NCI-H2081 treated with DMSO at 0.1 percent for 48 hours (cell line): Measurements from ENCODE around the gene PFDN6.

Experiments used
- DNase-seq: peaks from one replicate; lab custom pipeline; 2025; lab: John Stamatoyannopoulos, UW

Gene PFDN6

DNA sequence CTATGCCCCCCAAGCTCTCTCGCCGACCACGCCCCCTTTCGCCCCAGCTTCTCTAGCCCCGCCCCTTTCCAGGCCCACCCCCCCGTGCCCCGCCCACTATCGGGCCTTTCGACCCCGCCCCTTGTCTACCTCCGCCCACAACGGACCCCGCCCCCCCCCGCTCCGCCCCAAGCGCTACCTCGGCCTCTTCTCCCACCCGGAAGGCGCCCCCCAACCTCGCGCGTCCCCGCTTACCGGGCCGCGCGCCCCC lies 27.9 kb downstream of the PFDN6 start:
- no peak for DNase-seq

DNA sequence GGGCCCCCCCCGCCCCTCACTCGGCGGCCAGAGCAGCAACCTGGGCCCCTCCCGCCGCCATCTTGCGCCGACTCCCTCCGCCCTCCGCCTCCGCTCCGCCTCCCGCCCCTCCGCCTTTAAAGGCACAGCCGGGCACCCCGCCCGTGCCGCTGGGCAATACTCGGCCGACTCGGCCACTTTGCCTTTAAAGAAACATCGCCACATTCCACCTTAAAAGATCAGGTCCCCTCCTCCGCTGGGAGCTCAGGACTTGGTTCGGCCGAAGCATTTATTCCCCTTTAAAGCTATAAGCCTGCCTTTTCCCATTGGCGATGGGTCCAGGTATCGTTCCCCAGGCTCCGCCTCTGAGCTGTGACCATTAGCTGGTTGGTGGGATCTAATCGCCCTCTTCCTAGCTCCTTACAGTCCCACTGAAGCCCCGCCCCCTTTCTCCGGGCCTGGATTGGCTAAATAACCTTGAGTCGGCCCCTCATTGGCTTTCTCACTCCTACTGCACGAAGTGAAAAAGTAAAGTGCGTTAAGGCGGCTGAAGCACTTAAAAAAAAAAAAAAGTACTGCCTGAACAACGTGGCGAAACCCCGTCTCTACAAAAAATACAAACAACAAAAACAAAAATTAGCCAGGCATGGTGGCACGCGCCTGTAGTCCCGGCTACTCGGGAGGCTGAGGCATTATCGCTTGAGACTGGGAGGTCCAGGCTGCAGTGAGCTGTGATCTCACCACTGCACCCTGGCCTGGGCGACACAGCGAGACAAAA lies 28.4 kb downstream of the PFDN6 start, which contains the start of gene ZBTB22:
Gene ZBTB22, minus strand, starts transcription at position 76 of the 757 bp plus-strand sequence. CDS start 828 bp downstream, outside the sequence.
- DNase-seq: peak; percentile 87

DNA sequence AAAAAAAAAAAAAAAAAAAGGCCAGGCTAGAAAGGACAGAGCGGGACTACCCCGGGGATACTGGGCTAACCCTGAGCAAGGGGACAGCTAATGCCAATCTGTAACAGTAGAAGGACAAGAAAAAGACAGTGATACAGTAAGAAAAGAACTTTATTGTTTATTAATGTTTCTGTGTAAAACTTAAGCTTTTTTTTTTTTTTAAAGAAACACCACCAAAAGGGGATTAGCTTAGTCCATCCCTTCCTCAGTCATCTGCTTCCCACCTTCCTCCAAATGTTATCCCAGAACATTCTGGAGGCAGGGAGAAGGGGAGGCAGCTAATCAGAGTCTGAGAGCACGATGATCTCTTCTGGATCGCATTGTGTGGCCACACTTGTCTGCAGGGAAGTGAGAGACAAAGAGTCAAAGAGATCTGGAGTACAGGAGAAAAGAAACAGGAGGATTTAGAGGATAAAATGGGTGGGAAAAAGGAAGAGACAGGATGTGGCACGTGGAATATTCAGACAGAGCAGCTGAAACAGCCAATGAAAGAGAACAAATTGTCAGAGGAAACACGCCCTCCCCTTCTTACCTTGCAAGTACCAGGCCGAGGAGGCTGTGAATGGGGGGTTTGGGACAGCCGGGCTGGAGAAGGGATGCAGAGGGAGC lies 29.1 kb downstream of the PFDN6 start:
- DNase-seq: no peak

DNA sequence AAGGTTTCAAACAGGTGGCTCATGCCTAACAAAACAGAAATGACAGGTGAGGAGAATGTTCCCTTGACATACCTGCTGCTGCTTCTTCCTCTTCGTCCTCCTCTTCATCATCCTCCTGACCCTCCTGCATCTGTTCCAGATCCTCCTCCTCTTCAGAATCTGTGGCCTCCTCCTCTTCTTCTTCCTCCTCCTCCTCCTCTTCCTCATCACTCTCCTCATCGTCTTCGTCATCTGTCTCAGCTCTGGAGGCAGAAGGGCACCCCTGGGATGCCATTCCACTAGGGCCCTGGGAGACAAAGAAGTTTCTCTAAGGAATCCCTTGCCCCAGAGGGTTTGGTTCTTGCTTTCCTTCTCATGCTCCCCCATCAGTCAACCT lies 30.5 kb downstream of the PFDN6 start:
- DNase-seq: no peak

DNA sequence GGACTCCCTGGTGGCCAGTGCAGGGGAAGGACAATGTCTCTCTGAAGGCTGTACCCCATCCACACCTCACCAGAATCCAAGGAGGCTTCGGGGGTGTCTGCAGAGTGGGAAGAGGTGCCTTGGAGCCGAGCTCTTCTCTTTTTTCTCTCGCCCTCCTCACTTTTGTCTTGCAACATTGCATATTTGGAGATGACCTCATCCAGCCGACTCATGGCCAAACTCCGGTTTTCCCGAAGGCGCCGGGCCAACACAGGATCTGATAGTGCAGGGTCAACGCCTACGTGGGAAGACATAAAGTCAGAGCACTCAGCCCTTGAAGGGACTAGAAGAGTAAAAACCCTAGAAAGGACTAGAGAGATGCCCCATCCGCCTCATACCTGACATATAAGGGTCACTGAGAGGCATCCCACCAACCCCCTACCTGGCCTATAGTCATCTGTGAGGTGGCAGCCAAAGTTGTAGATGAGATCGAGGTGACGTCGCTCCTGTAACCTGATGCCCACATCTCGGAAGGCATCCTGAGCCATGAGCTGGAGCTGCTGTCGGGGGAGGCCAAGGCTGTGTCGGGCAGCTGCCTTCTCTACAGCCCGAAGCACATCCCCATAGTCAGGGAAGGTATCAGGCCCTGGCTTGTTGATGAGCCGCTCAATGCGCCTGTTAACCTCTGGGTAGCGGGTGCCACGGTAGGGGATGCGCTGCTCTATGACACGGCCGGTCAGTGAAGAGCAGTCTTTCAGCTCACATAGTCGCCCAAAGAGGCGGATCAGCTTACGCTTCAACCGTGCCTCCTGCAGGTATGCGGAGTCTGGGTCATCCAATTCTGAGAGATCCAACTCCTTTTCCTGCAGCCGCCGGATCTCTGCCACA lies 31.1 kb downstream of the PFDN6 start:
- DNase-seq: no peak

DNA sequence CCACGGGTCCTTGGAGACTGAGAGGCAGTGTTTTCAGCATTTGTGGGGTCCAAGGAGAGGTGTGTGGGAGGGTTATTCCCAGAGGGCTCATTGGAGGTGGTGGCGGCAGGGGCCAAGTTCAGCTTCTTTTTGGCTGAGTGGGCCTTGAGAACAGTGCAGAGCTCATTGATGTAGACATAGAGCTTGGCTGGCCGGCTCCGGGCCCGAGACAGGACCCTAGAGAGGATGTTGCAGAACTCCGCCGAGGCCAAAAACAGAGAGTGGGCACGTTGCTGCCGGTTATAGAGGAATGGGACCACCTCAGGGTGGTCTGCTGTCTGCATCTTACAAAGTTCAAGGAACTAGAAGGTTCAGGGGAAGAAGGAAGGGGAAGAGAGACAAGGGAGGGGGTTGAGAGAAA lies 31.8 kb downstream of the PFDN6 start:
- DNase-seq: no peak

DNA sequence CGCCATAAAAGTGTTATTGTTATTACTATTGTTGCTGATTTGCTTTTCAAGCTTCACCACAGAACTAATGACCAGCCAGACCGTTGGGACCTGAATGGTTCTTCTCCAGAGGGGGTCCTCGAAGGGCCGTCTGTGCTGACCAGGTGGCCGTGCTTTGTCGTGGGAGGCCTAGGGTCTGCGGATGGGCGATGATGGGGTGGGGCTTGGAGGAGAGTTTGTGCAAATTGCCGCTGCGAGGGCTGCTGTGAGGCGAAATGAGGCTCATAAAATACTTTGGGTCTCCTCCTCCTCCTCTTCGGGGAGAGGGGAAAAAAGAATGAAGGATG lies 34.2 kb downstream of the PFDN6 start:
- no peak for DNase-seq

DNA sequence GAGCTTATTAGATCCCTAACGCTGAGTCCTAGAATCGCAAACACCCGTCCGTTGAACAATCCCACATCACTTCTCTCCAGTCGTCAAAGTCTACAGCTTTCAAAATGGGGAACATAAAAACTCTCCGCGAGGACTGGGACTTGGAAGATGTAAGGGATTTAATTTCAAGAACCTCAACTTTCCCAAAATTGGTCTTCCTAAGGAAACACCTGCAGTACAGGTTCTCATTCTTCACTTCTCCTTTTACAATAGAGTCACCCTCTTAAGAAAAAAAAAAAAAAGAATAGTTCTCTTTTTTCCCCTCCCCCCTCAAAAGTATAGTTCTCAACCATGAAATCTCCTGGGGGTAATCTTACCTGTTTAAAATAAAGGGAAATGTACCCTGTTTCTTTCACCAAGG lies 34.7 kb downstream of the PFDN6 start:
- no peak for DNase-seq

DNA sequence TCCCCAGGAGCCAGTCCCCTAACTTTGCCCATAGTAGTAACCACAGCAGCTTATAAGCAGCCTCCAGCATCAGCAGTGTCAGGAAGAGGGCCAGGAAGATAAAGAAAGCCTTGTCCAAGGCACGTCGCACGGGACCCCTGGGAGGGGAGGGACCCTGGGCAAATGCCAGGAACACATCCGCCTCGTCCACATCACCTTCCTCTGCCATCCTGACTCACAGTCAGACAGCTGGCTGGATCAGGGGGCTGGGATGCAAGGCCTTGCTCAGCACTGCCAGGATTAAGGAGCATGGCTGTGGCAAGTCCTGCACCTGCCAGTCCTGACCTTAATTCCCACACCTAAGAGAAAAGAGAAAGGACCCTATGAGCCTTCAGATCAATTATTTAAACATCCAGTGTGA lies 39.7 kb downstream of the PFDN6 start:
- DNase-seq: no peak

DNA sequence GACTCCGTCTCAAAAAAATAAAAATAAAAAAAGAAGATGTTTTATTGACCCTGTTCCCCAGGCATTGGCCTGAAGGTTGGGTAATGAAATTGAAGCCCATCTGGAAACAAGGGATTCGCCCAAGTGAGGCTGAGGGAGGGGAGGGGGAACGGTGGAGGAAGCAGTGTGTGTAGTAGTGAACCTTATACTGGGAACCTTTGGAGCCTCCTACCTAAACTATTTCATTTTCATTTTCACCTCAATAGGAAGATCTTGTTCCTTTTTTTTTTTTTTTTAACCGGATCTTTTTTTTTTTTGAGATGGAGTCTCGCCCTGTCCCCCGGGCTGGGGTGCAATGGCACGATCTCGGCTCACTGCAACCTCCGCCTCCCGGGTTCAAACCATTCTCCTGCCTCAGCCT lies 41.3 kb downstream of the PFDN6 start:
- no peak for DNase-seq

DNA sequence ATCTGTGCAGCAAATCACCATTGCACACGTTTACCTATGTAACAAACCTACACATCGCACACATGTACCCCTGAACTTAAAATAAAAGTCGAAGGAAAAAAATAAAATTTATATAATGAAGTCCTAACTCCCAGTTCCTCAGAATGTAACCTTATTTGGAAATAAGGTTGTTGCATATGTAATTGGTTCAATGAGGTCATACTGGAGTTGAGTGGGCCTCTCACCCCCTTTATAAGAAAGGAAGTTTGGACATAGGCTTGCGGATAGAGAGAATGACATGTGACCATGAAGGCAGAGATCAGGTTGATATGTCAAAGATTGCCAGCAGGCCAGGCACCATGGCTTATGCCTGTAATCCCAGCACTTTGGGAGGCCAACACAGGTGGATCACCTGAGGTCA lies 44.3 kb downstream of the PFDN6 start:
- DNase-seq: no peak

DNA sequence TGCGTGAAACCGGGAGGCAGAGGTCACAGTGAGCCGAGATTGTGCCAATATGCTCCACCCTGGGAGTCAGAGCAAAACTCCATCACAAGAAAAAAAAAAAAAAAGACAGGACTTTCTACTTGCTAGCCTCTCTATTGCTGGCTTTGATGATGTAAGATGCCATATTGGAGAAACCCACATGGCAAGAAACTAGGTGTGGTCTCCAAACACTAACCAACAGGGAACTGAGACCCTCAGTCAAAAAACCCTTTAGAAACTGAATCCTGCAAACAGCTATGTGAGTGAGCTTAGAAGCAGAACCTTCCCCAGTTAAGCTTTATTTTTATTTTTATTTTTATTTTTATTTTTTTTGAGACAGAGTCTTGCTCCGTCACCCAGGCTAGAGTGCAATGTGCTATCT lies 46.5 kb downstream of the PFDN6 start:
- no peak for DNase-seq

DNA sequence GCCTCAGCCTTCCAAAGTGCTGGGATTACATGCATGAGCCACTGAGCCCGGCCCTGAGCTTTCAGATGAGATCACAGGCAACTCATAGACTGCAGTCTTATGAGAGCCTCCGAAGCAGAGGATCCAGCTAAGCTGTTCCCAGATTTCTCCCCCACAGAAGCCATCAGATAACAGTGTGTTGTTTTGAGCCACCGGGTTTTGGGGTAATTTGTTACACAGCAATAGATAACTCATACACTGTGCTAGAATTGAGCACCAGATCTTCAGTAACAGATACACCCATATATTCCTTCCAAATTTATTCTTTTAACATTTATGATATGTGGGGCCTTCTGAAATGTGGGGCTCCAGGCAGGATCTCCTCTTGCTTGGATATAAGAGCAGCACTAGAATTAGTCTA lies 47.1 kb downstream of the PFDN6 start:
- DNase-seq: no peak

DNA sequence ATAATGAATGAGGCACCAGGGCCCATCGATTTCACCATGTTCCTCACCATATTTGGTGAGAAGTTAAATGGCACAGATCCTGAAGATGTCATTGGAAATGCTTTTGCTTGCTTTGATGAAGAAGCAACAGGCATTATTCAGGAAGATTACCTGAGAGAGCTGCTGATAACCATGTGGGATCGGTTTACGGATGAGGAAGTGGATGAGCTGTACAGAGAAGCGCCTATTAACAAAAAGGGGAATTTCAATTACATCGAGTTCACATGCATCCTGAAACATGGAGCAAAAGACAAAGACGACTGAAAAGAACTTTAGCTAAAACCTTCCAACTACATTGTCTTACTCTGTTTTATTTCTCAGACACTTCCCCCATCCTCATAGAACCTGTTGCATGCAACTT lies 49.8 kb downstream of the PFDN6 start:
- DNase-seq: no peak
